H1 (cell line): ENCODE results near the gene STIM2.

Experiments used
- CTCF ChIP-seq, 3 experiments: IDR thresholded peaks; 1 replicate in 2 of 3; 2 replicates in 1 of 3; pipeline versions ENCODE4 v1.5.1 to v1.6.1; 2011; ENCODE audit warnings: low read length in 3 of 3, mild to moderate bottlenecking in 3 of 3, inconsistent platforms in 2 of 3, low read depth in 1 of 3, moderate library complexity in 1 of 3; ENCODE audit not compliant: insufficient read depth in 1 of 3; ENCODE audit errors: control extremely low read depth in 1 of 3
- JUN ChIP-seq: IDR thresholded peaks from 2 replicates; pipeline ENCODE4 v1.6.1; 2011; ENCODE audit warnings: low read depth, mild to moderate bottlenecking, improper control_type of control experiment, low read length
- RFX5 ChIP-seq: IDR thresholded peaks from 2 replicates; pipeline ENCODE4 v1.6.1; 2011; ENCODE audit warnings: low read depth, low read length, improper control_type of control experiment, borderline replicate concordance

- no peak for TF ChIP-seq CTCF (IDR thresholded peaks at IDR 0.05; ENCODE audit: control extremely low read depth in 1 of 3, insufficient read depth in 1 of 3, low read depth in 1 of 3, low read length in 3 of 3)
- TF ChIP-seq RFX5, result no peak
- TF ChIP-seq JUN, result no peak
Observed at GRCh38 chr4:26813698-26814097, 46.9 kb upstream of the STIM2 start.
